Activated CD4-positive, alpha-beta T cell treated with anti-CD3 and anti-CD28 coated beads, Interleukin-2, amount 10 ng/mL, durations not matched to agents 7 days and 5 days (primary cell): ENCODE results near the gene DAPK2. TPM values are rescaled to one million over a fixed set of nuclear protein-coding genes. Genes with fewer than 3 reads are reported as not detected.
A peak's percentile ranks its signal among the peaks of the same experiment; 100 is the strongest.

Experiments
- CTCF ChIA-PET: fragments of 350-600 bp; sonication (Branson Sonifier 250); formaldehyde crosslinking; loops from one replicate; lab custom pipeline; 2021; ENCODE audit warnings: antibody characterized with exemption; lab: Charles Lee
- POLR2A ChIA-PET: fragments of 350-600 bp; sonication (Branson Sonifier 250); formaldehyde crosslinking; loops from one replicate; lab custom pipeline; 2021; ENCODE audit warnings: antibody characterized with exemption; lab: Charles Lee
- DNase-seq: peaks from one replicate; pipeline ENCODE4 v3.0.0-alpha.2; 2020
- H3K27ac Mint-ChIP-seq: one replicate; pipeline ENCODE4 v1.8.0; 2021; ENCODE audit warnings: mild to moderate bottlenecking, moderate library complexity, mixed read lengths
- H3K27me3 Mint-ChIP-seq: one replicate; pipeline ENCODE4 v1.8.0; 2021; ENCODE audit warnings: mixed read lengths
- H3K36me3 Mint-ChIP-seq: one replicate; pipeline ENCODE4 v1.8.0; 2021; ENCODE audit warnings: low read depth, mixed read lengths
- H3K4me1 Mint-ChIP-seq: one replicate; pipeline ENCODE4 v1.8.0; 2021; ENCODE audit warnings: mixed read lengths
- H3K4me3 Mint-ChIP-seq: one replicate; pipeline ENCODE4 v1.8.0; 2021; ENCODE audit warnings: mild to moderate bottlenecking, moderate library complexity, mixed read lengths
- H3K9me3 Mint-ChIP-seq: one replicate; pipeline ENCODE4 v1.8.0; 2021; ENCODE audit warnings: mixed read lengths
- total RNA-seq, 2 experiments: library from RNA; stranded (reverse); gene quantifications; one replicate each; pipeline ENCODE4 v1.2.3, GENCODE V29; 2021

The DAPK2 gene
- total RNA-seq, 2 experiments from 2014 or later: 0.83 to 0.87 TPM

DNA sequence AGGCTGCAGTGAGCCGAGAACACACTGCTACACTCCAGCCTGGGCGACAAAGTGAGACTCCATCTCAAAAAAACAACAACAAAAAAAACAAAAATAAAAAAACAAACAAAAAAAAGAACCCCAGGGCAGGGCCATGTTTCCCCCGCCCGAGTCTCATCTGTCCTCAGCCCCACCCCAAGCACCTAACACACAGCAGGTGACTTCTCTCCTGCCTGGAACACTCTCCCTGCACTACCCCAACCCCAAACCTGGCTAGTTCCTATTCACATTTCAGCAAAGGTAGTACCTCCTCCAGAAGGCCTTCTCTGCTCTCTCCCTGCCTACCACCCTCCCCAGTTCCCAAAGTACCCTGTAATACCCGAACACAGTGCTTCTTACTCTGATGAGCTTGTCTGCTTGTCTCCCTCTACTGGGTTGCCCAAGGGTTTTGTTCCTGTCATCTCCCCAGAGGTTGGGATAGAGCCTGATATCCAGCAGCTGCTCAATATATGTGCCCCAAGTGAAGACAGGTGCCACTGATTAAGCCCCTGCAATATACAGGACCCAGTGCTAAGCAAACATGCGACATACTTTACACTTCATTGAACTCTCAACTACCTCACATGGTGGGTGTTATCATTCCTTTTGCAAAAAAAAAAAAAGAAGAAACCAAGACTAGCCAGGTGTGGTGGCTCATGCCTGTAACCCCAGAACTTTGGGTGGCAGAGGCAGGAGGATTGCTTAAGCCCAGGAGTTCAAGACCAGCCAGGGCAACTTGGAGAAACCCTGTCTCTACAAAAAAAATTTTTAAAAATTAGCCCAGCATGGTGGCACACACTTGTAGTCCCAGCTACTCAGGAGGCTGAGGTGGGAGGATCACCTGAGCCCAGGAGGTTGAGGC lies 103.6 kb downstream of the DAPK2 start:
- Mint-ChIP-seq H3K4me1 (peaks cover 30% of the 10 kb centered on the region), H3K36me3 (peaks cover 8% of the 10 kb centered on the region), H3K9me3 (no peaks in the 10 kb centered on the region), H3K27ac (peak overlapping the region; percentile 39), H3K4me3 (no peak overlapping the region), H3K27me3 (no peaks in the 10 kb centered on the region)
- ChIA-PET CTCF (interaction anchor here (0.6 to 10.0 kb wide), 6 partner anchors 8 to 148 kb away, joined by 3 to 87 read pairs (median 4); partner anchors contain the start of gene DAPK2), POLR2A (no interaction called here)
- no peak for DNase-seq

DNA sequence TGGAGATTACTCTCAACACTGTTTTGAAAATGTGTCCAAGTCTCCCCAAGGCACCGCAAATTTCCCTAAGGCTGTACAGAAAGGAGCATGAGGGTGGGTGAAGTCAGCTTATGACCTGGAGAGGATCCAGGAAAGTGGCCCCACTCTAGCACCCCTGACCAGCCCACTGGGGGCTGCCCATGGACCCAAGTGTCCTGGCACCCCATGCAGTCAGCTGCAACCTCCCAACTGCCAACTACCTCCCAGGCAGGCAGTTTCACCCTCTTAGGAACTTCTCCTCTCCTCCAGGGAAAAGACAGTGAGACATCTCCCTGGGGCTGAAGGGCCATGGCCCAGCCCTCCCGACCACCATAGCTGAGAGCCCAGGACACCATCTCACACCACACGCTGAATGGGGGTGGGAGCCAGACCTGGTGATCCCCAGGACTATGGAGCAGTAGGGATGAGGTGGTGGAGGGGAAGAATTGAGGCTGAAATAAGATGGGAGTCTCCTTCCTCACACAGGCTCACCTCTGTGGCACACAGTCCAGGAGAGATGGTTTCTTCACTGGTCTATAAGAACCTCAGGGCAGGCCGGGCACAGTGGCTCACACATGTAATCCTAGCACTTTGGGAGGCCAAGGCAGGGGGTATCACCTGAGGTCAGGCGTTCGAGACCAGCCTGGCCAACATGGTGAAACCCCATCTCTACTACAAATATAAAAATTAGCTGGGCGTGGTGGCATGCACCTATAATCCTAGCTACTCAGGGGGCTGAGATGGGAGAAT lies 104.4 kb downstream of the DAPK2 start:
- Mint-ChIP-seq H3K36me3 (peaks cover 11% of the 10 kb centered on the region), H3K9me3 (no peaks in the 10 kb centered on the region), H3K4me3 (no peak overlapping the region), H3K27ac (no peak overlapping the region), H3K27me3 (no peaks in the 10 kb centered on the region), H3K4me1 (peaks cover 34% of the 10 kb centered on the region)
- no peak for DNase-seq
- POLR2A ChIA-PET: no interaction called here
- CTCF ChIA-PET: interaction anchor here (1.3 to 10.0 kb wide), 6 partner anchors 9 to 126 kb away, joined by 3 to 87 read pairs (median 4); partner anchors contain the start of gene DAPK2

DNA sequence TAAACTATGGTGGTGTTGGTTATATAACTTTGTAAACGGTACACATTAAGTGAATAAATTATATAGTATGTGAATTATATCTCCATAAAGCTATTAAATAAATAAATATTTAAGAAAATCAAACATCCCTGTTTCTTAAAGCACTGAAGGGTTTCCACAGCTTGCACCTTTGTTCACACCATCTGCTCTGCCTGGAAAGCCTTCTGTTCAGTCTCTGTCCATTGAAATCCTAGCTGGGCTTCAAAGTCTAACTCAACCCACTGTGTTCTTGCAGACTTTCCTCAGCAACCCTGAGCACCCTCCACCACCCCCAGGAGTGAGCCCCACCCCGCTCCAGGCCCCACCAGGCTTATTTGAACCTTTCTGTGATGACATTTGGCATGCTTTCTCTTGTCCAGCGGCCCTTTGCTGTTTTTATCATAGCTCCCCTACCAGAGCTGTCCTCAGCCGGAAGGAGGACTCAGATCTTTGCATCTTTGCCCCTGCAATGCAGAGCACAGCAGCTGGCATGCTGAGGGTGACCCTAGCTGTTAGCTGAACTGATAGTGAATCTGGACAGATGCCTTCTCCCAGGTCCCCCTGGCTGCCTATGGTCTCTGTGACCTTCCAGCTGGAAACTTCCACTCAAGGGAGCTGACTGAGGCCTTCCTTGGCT lies 105.2 kb downstream of the DAPK2 start:
- CTCF ChIA-PET: interaction anchor here (1.3 to 10.0 kb wide), 5 partner anchors 10 to 127 kb away, joined by 3 to 87 read pairs (median 4); partner anchors contain the start of gene DAPK2
- Mint-ChIP-seq H3K36me3 (peaks cover 11% of the 10 kb centered on the region), H3K4me1 (peaks cover 34% of the 10 kb centered on the region), H3K9me3 (no peaks in the 10 kb centered on the region), H3K27me3 (no peaks in the 10 kb centered on the region), H3K27ac (no peak overlapping the region), H3K4me3 (no peak overlapping the region)
- no peak for DNase-seq
- POLR2A ChIA-PET: no interaction called here

DNA sequence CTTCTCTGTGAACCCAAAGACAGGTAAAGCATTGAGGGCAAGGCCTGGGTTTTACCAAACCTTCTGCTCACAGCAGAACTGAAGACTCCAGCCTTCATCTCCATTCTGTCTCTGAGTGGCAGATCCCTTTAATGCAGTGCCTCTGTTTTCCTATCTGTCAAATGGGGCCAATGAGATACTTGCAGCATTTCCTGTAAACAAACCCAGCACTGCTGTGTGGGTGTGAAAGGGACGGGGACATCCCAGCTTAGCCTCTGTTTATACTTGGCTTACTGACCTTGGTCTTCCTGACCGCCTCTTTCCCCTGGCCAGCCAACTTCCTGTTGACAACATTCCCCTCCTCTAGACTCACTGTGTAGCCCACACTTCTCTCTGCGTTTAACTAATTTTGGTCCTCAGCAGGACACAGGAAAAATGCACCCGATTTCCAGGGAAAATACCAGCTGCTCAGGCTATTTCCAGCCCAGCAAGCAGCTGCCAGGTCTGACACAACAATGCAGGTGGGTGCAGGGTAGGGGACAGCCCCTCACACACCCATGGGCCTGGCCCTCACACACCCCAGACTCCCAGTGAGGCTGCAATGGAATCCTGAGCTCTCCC lies 106.7 kb downstream of the DAPK2 start:
- ChIA-PET CTCF (interaction anchor here (0.6 to 10.0 kb wide), 4 partner anchors 11 to 160 kb away, joined by 3 to 87 read pairs (median 4); partner anchors contain the start of gene DAPK2), POLR2A (no interaction called here)
- peak overlapping the region; percentile 83 for H3K27ac Mint-ChIP-seq
- DNase-seq: peak; percentile 14
- H3K4me1 Mint-ChIP-seq: peaks cover 28% of the 10 kb centered on the region
- H3K36me3 Mint-ChIP-seq: peaks cover 11% of the 10 kb centered on the region
- no peaks in the 10 kb centered on the region for H3K27me3 Mint-ChIP-seq
- no peak overlapping the region for H3K4me3 Mint-ChIP-seq
- H3K9me3 Mint-ChIP-seq: no peaks in the 10 kb centered on the region

DNA sequence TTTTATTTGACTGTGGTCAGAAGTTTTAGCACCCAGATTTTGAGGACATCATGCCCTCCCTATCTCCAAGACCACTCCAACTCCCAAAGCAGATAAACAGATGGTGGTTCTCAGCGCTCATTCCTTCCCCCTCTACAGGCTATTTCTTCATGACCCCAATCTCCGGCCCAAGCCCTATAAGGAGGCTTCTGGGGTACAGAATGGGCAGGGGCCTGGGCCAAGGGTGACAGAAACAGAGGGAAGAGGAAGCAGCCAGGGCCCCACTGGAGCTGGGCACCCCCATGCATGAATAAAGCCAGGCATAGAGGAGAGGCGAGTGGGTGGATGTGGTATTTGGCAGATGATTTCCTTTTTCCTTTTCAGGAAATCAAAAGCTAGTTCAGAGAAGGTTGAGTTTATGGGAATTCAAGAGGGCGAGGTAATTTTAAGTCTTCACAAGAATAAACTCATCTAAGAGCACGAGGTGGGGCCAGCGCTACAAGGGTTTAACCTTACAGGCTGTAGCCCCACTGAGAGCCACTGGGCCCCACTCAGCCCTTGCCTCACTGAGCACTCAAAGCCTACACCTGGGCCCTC lies 107.7 kb downstream of the DAPK2 start:
- CTCF ChIA-PET: interaction anchor here (0.7 to 10.0 kb wide), 7 partner anchors 11 to 959 kb away, joined by 3 to 87 read pairs (median 3); partner anchors contain the start of gene DAPK2
- DNase-seq: no peak
- Mint-ChIP-seq H3K36me3 (peaks cover 11% of the 10 kb centered on the region), H3K27ac (peak overlapping the region; percentile 83), H3K4me1 (peaks cover 28% of the 10 kb centered on the region), H3K27me3 (no peaks in the 10 kb centered on the region), H3K4me3 (no peak overlapping the region), H3K9me3 (no peaks in the 10 kb centered on the region)
- POLR2A ChIA-PET: no interaction called here

DNA sequence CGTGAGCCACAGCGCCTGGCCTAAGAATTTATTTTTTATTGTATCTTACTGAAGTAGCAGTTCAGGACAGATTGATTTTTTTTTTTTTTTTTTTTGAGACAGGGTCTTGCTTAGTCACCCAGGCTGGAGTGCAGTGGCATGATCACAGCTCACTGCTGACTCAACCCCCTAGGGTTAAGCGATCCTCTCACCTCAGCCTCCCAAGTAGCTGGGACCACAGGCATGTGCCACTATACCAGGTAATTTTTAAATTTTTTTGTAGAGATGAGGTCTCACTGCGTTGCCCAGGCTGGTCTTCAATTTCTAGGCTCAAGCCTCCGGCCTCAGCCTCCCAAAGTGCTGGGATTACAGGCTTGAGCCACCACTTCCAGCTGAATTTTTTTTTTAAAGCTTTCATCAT lies 112.8 kb downstream of the DAPK2 start:
- no peak for DNase-seq
- CTCF ChIA-PET: interaction anchor here (0.6 to 1.8 kb wide), 7 partner anchors 11 to 302 kb away, joined by 3 to 5 read pairs (median 3); no protein-coding TSS in a partner anchor
- POLR2A ChIA-PET: no interaction called here

DNA sequence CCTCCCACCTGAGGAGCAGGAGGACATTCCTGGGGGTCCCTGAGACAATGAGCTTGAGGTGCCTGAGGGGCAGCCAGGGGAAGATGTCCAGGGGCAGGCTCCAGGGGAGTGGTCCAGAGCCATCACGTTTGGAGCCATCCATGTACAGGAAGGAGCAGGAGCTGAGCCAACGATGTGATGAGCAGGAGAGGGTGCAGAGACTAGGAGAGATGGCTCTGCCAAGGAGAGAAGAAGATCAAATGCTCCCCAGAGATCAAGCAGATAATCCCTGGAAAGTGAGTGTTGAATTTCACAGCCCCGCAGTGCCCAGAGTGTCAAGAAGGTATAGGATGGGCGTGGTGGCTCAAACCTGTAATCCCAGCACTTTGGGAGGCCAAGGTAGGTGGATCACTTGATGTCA lies 114.7 kb downstream of the DAPK2 start:
- H3K27ac Mint-ChIP-seq: no peak overlapping the region
- no peaks in the 10 kb centered on the region for H3K27me3 Mint-ChIP-seq
- no peak overlapping the region for H3K4me3 Mint-ChIP-seq
- CTCF ChIA-PET: interaction anchor here (1.1 to 2.0 kb wide), 4 partner anchors 8 to 115 kb away, joined by 3 to 8 read pairs (median 4); partner anchors contain the start of gene DAPK2
- no peaks in the 10 kb centered on the region for H3K9me3 Mint-ChIP-seq
- DNase-seq: no peak
- POLR2A ChIA-PET: no interaction called here
- H3K4me1 Mint-ChIP-seq: no peaks in the 10 kb centered on the region
- no peaks in the 10 kb centered on the region for H3K36me3 Mint-ChIP-seq

More for the DNA sequence above, 112.8 kb downstream of the DAPK2 start:
- Mint-ChIP-seq H3K9me3 (no peaks in the 10 kb centered on the region), H3K27ac (no peak overlapping the region), H3K36me3 (peaks cover 2% of the 10 kb centered on the region), H3K4me3 (no peak overlapping the region), H3K27me3 (no peaks in the 10 kb centered on the region), H3K4me1 (peaks cover 11% of the 10 kb centered on the region)

DNA sequence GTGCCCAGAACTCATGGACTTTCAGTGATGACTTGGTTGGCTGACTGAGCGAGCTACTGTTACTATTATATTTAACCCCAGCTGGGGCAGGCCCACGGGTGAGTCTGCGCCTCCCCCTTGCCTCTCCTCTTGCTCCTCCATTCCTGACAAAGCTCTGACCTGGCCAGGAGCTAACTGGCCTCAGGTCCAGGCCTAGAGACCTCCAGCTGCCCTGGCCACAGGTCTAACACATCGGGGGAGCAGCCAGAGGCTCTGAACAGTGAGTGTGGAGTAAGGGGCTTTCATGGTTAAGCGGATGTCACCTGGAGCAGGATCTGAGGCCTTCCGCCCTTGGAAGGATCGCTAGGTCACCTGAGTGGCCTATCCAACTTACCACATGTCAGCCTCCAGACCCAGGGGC lies 116.3 kb downstream of the DAPK2 start:
- H3K27me3 Mint-ChIP-seq: no peaks in the 10 kb centered on the region
- H3K36me3 Mint-ChIP-seq: no peaks in the 10 kb centered on the region
- H3K4me3 Mint-ChIP-seq: no peak overlapping the region
- CTCF ChIA-PET: interaction anchor here (1.1 kb wide), 1 partner anchor 31 kb away, joined by 3 read pairs; no protein-coding TSS in a partner anchor
- no peak overlapping the region for H3K27ac Mint-ChIP-seq
- DNase-seq: no peak
- H3K4me1 Mint-ChIP-seq: no peaks in the 10 kb centered on the region
- POLR2A ChIA-PET: no interaction called here
- no peaks in the 10 kb centered on the region for H3K9me3 Mint-ChIP-seq

DNA sequence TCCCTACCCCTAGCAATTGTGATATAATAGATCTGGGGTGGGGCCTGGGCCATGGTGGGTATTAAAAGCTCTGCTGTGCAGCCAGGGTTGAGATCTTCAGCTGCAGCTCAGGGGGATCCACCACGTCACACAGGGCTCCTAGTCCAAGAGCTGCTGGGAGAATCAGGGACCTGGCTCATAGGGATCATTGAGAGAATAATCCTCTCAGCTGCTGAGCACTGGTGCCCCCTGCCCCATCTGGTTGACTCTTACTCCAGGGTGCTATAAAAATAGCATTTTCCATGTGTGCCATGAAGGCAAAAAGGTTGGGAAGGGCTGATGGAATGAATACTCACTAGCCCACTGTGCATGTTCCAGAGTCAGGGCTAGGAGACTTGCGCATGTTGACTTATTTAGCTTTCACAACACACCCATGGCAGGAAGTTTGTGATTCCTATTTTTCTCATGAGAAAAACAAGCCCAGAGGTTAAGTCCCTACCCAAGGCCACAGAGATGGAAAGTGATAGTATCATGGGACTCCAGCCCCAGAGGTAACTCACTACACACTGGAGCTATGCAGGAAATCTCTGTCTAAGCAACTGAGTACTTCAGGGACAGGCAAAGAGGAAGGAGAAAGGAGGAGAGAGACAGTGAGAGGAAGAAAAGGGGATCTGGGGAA lies 118.0 kb downstream of the DAPK2 start:
- CTCF ChIA-PET: interaction anchor here (0.8 to 2.6 kb wide), 4 partner anchors 10 to 19 kb away, joined by 3 to 13 read pairs (median 4); no protein-coding TSS in a partner anchor

DNA sequence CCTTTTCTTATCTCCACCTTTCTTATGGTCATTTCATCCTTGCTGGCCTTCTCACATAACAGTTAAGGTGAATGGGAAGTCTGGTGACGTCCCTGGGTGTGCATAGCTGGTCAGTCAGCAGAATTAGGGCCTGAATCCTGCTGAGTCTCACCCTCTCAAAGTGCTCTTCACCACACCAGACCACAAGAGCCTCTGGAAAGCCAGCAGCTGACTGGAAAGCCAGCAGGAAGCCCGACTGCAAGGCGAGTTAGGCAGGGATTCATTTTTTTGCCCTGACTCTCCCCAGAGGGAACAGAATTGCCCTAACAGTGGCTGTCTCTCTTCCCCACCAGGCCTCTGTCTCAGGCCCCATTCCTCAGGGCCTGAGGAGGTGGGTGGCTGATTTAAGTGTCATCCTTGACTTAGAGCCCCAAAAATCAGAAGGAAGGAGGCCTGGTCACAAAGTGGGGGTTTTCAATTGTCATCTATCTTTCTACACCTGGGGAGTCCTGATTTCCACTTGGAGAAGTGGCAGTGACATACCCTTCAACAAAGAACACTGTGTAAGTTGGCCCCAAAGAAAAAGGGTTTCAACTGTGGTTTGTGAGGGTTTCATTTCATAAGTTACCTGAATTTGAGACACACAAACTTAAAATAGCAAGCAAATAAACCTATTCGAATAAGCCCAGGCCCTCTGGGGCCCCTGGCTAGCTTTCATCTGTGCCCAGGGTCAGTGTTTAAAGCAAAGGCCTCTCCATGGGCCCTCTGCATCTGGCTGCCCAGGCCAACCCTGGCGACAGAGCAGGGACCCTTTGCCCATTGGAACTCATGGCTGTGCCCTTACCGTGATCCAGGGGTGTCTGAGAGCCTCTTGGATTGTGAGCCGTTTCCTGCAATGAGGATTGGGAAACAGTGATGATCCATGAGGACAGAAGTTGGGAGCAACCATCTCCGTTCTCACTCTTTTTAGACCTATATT lies 122.0 kb downstream of the DAPK2 start:
- ChIA-PET POLR2A (no interaction called here), CTCF (interaction anchor here (1.6 to 1.9 kb wide), 2 partner anchors 8 to 18 kb away, joined by 4 to 6 read pairs; no protein-coding TSS in a partner anchor)
- Mint-ChIP-seq H3K4me3 (no peak overlapping the region), H3K27me3 (no peaks in the 10 kb centered on the region), H3K9me3 (no peaks in the 10 kb centered on the region), H3K27ac (no peak overlapping the region), H3K4me1 (peaks cover 17% of the 10 kb centered on the region), H3K36me3 (no peaks in the 10 kb centered on the region)
- DNase-seq: no peak

More for the DNA sequence above, 118.0 kb downstream of the DAPK2 start:
- Mint-ChIP-seq H3K27me3 (no peaks in the 10 kb centered on the region), H3K36me3 (no peaks in the 10 kb centered on the region), H3K4me1 (no peaks in the 10 kb centered on the region), H3K27ac (no peak overlapping the region), H3K9me3 (no peaks in the 10 kb centered on the region), H3K4me3 (no peak overlapping the region)
- POLR2A ChIA-PET: no interaction called here
- no peak for DNase-seq
